AG04449 (cell line): ENCODE measurements around the gene SLC44A1.

Experiments
- CTCF ChIA-PET: fragments of 350-600 bp; formaldehyde crosslinking; extraction: SDS; loops from one replicate; lab custom pipeline; 2021; ENCODE audit warnings: antibody characterized with exemption; lab: Yijun Ruan, JAX
- POLR2A ChIA-PET: fragments of 400-600, 350-600 bp; formaldehyde crosslinking; extraction: SDS; loops from one replicate; lab custom pipeline; 2020; ENCODE audit warnings: antibody characterized with exemption, inconsistent platforms; lab: Yijun Ruan, JAX
- DNase-seq: peaks from one replicate; pipeline ENCODE4 v3.0.0-alpha.2; 2010; ENCODE audit warnings: low read depth, low spot score
- H3K4me3 ChIP-seq: 2 replicates; pipeline ENCODE4 v1.5.1; 2011; ENCODE audit warnings: low read depth, mild to moderate bottlenecking, control low read depth, low read length
- CTCF ChIP-seq: IDR thresholded peaks from one replicate; pipeline ENCODE4 v1.5.1; 2011; ENCODE audit warnings: mild to moderate bottlenecking, moderate library complexity, low read length, control low read depth, inconsistent platforms; ENCODE audit not compliant: insufficient read depth; ENCODE audit errors: missing control alignments

SLC44A1 gene

DNA sequence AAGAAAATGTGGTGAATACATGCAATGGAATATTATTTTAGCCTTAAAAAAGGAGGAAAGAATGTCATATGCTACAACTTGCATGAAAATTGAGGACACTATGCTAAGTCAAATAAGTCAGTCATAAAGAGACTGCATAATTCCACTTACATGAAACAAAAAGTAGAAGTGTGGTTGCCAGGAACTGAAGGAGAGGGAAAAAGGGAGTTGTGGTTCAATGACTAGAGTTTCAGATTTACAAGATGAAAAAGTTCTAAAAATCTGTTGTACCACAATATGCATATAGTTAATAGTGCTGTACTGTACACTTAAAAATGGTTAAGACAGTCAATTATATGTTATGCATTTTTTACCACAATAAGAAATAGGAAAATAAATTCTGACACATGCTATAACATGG lies 95.4 kb downstream of the SLC44A1 start:
- ChIA-PET POLR2A (no interaction called here), CTCF (no interaction called here)
- no peak overlapping the region for H3K4me3 ChIP-seq
- DNase-seq, result no peak
- TF ChIP-seq CTCF, result no peak

DNA sequence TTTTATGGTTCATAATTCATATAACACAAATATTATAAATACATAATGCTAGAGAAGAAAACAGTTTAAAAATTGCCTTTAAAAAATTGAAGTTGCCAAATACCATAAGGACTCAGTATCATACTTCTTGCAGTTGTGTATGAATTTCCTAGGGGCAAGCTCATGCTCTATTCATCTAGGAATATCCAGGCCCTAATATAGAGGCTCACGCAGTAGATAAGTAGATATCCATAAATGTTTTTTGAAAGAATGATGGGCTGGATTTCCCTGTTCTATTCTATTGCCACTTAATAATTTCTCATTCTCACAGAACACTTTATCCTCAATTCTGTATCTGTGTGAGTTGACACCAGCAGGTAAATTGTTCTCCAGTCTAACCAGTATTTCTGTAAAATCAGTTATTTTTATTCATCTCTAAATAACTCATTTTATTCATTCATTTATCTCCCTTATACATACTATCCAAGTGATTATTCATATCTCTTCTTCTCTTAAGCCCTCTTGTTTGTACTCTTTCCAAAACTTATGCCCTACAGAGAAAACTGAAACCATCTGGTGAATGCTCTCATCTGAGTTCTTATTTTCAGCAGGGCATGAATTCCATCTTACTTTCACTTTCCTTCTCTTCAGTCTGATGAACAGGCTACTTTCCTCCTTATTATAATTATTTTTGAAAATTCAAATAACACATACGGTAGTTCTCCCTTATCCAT lies 97.1 kb downstream of the SLC44A1 start:
- no peak for TF ChIP-seq CTCF
- DNase-seq, result no peak
- ChIA-PET CTCF (no interaction called here), POLR2A (no interaction called here)
- H3K4me3 ChIP-seq, result 0 out of 2 replicates have a peak overlapping the region, but pooled peaks have one; percentile 2

- H3K4me3 ChIP-seq, result 0 out of 2 replicates have a peak overlapping the region, but pooled peaks have one; percentile 2
- DNase-seq, result no peak
- CTCF ChIA-PET, result no interaction called here
- TF ChIP-seq CTCF, result no peak
- POLR2A ChIA-PET, result no interaction called here
Measured at GRCh38 chr9:105342147-105342505, 97.7 kb downstream of the SLC44A1 start.

- ChIA-PET CTCF (no interaction called here), POLR2A (no interaction called here)
- TF ChIP-seq CTCF, result no peak
- H3K4me3 ChIP-seq, result no peak overlapping the region
- DNase-seq, result no peak
Measured at GRCh38 chr9:105344283-105344682, 99.8 kb downstream of the SLC44A1 start.

DNA sequence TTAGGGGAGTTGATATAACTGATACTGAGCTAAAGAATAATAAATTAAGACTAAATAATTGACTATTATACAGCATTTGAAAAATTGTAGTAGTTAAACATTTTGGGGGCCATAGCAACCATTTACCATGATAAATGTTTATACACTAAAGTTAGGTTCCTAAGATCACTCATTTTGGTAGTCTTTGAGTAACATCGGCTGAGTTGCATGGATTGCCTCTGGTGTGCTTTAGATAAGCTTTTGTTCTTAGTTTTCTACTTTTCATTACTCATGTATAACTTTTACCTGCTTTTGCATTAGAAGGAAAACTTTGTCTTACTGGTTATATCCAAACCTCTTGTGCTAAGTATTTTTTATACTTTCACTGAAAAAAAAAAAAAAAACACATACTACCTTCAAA lies 101.2 kb downstream of the SLC44A1 start:
- ChIA-PET CTCF (no interaction called here), POLR2A (no interaction called here)
- TF ChIP-seq CTCF, result no peak
- no peak for DNase-seq
- H3K4me3 ChIP-seq, result no peak overlapping the region

- TF ChIP-seq CTCF, result no peak
- ChIA-PET CTCF (interaction anchor here (1.9 kb wide), 1 partner anchor 11 kb away, joined by 8 read pairs; no protein-coding TSS in a partner anchor), POLR2A (no interaction called here)
- no peak overlapping the region for H3K4me3 ChIP-seq
- DNase-seq, result no peak
Measured at GRCh38 chr9:105346273-105346672, 101.8 kb downstream of the SLC44A1 start.
